ENCODE data around the gene CAMTA1. TPM values are rescaled to one million over a fixed set of nuclear protein-coding genes. Genes with fewer than 3 reads are reported as not detected.
"Not testable (repeated sequence)": the region's sequence is repeated elsewhere in the genome, so short reads cannot be mapped to it uniquely, and the experiment has no call there.

The CAMTA1 gene
- total RNA-seq, 1 donor from 2014 or later: 47.9 TPM

DNA sequence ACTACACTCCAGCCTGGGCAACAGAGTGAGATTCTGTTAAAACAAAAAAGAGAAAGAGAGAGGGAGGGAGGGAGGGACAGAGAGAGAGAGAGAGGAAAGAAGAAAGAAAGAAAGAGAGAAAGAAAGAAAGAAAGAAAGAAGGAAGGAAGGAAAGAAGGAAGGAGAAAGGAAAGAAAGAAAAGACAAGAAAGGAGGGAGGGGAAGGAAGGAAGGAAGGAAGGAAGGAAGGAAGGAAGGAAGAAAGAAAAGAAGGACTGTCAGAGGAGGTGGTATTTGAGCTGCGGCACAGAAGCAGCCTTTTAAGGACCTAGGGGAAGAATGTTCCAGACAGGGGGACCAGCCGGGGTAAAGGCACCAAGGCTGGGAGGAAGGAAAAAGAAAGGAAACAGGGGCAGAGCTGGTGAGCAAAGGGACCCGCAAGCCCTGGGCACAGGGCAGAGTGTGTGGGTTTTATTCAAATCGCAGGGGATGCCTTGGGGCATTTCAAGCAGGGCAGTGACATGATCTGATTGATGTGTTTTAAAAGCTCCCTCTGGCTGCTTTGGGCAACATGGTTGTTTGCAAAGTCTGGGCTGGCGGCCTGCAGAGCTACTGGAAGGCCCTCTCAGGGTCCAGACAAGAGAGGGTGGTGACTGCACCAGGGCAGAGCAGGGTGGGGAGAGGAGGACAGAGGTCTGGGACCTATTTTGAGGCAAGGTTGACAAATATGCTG, 808.9 kb downstream of the CAMTA1 start:
- Histone ChIP-seq H3K4me1 (no peaks in the 10 kb centered on the region), H3K9me3 (peaks cover 3% of the 10 kb centered on the region), H3K27ac (no peak overlapping the region), H3K36me3 (no peaks in the 10 kb centered on the region), H3K4me3 (no peak overlapping the region), H3K27me3 (ENCODE audit: low read depth) (no peaks in the 10 kb centered on the region)
- no peak for ATAC-seq
- TF ChIP-seq, protein P1, sequence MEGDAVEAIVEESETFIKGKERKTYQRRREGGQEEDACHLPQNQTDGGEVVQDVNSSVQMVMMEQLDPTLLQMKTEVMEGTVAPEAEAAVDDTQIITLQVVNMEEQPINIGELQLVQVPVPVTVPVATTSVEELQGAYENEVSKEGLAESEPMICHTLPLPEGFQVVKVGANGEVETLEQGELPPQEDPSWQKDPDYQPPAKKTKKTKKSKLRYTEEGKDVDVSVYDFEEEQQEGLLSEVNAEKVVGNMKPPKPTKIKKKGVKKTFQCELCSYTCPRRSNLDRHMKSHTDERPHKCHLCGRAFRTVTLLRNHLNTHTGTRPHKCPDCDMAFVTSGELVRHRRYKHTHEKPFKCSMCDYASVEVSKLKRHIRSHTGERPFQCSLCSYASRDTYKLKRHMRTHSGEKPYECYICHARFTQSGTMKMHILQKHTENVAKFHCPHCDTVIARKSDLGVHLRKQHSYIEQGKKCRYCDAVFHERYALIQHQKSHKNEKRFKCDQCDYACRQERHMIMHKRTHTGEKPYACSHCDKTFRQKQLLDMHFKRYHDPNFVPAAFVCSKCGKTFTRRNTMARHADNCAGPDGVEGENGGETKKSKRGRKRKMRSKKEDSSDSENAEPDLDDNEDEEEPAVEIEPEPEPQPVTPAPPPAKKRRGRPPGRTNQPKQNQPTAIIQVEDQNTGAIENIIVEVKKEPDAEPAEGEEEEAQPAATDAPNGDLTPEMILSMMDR (IDR thresholded peaks at IDR 0.05): no peak
- intact Hi-C loops (cut with DNase I): no loop called here
- DNase-seq: no peak

DNA sequence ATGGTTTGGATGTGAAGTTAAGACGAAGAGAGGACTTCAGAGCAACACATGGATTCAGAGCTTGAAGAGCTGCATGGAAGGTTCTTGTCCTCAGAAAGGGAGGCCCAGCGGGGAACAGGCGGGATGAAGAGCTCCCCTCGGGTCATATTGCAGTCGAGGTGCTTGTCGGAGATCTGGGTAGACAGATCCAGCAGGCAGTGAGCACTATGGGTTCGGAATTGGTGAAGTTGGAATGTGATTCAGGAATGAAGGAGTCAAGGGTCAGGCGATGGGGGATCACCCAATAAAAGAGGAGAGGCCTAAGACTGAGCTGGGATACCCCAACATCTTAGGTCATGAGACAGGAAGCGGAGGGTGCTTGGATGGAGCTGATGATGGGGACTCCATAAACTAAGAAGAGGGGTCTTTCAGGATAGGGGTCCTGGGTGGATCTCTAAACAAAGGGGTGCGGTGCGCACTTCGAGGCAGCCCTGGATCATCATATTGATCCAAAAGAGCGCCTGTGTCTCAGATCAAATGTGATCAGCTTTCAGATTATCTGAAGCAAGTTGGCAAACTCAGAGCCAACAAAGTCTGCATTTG, 809.6 kb downstream of the CAMTA1 start:
- H3K4me3 ChIP-seq: no peak overlapping the region
- H3K36me3 ChIP-seq: no peaks in the 10 kb centered on the region
- H3K27me3 ChIP-seq (ENCODE audit: low read depth): no peaks in the 10 kb centered on the region
- TF ChIP-seq, protein P1 (IDR thresholded peaks at IDR 0.05): no peak
- H3K4me1 ChIP-seq: no peaks in the 10 kb centered on the region
- intact Hi-C loops (cut with DNase I): no loop called here
- DNase-seq (no peak), ATAC-seq (no peak)
- H3K27ac ChIP-seq: no peak overlapping the region
- H3K9me3 ChIP-seq: peaks cover 4% of the 10 kb centered on the region

GRCh38 chr1:7595336-7595735, 810.1 kb downstream of the CAMTA1 start:
- H3K4me3 ChIP-seq: no peak overlapping the region
- no peaks in the 10 kb centered on the region for H3K4me1 ChIP-seq
- H3K27me3 ChIP-seq (ENCODE audit: low read depth): no peaks in the 10 kb centered on the region
- ATAC-seq (no peak), DNase-seq (peak; percentile 21)
- intact Hi-C loops (cut with DNase I): no loop called here
- H3K27ac ChIP-seq: no peak overlapping the region
- TF ChIP-seq, protein P1 (IDR thresholded peaks at IDR 0.05): no peak
- H3K9me3 ChIP-seq: peaks cover 4% of the 10 kb centered on the region
- no peaks in the 10 kb centered on the region for H3K36me3 ChIP-seq

GRCh38 chr1:7596126-7596965, 811.1 kb downstream of the CAMTA1 start:
- no peak overlapping the region for H3K27ac ChIP-seq
- ATAC-seq (no peak), DNase-seq (peak; percentile 26)
- no peak overlapping the region for H3K4me3 ChIP-seq
- H3K36me3 ChIP-seq: no peaks in the 10 kb centered on the region
- no peaks in the 10 kb centered on the region for H3K4me1 ChIP-seq
- H3K9me3 ChIP-seq: peaks cover 4% of the 10 kb centered on the region
- no peaks in the 10 kb centered on the region for H3K27me3 ChIP-seq (ENCODE audit: low read depth)
- TF ChIP-seq, protein P1 (IDR thresholded peaks at IDR 0.05): no peak
- intact Hi-C loops (cut with DNase I): no loop called here

- H3K36me3 ChIP-seq; H3K9me3 ChIP-seq; ATAC-seq; H3K4me1 ChIP-seq; H3K4me3 ChIP-seq; DNase-seq; H3K27me3 ChIP-seq (ENCODE audit: low read depth); intact Hi-C loops (cut with DNase I); H3K27ac ChIP-seq: not testable (repeated sequence)
Measured at GRCh38 chr1:7598058-7598457, 812.8 kb downstream of the CAMTA1 start.

- H3K9me3 ChIP-seq; ATAC-seq; H3K4me3 ChIP-seq; H3K36me3 ChIP-seq; intact Hi-C loops (cut with DNase I); H3K27ac ChIP-seq; H3K4me1 ChIP-seq; DNase-seq; H3K27me3 ChIP-seq (ENCODE audit: low read depth): not testable (repeated sequence)
Measured at GRCh38 chr1:7604906-7605305, 819.7 kb downstream of the CAMTA1 start.

Measured in lower lobe of right lung (tissue), 2 donors.